GM18520 (cell line): ENCODE measurements around the gene THAP2.
A peak's percentile ranks its signal among the peaks of the same experiment; 100 is the strongest.

Experiments used
- ATAC-seq: cut with Tn5 transposase; IDR thresholded peaks from one replicate; pipeline ENCODE4 v1.9.1; 2021; ENCODE audit not compliant: unreplicated experiment

The THAP2 gene

DNA sequence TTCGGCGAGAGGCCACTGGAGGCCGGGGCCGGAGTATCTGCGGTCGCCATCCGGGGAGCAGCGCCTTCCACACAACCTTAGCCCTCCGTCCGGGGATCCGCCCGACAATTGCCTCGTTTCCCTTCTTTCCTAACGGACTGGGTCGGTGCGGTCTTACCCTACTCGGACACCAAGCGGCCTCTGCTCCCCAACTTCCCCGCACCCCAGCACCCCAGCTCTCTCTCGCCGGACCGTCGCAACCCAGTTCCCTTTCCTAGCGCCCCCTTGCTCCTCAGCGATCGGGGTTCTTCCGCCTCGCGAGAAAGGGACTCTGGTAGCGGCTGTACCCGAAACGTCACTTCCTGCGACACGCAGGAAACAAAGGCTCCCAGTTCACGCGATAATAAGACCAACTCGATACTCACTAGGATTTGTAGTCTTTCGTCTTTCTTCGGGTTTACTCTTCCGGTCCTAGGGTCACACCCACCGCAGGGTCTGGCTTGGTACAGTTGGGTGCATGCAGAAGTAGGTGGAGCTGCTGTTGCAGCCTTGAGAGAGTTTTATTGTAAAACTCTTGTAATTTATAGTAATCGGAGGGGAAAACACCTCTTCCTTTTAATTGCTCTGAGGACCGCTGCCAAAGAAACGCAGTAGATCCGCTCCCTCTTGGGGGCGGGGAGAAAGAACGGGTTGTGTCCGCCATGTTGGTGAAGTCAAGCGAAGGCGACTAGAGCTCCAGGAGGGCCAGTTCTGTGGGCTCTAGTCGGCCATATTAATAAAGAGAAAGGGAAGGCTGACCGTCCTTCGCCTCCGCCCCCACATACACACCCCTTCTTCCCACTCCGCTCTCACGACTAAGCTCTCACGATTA lies at the start of gene THAP2, which contains the start of gene ZFC3H1:
TSS of gene THAP2 (plus strand) at position 741 of the 850 bp plus-strand sequence. CDS start 209 bp downstream, outside the sequence.
TSS of gene ZFC3H1 (minus strand) at position 288 of the 850 bp plus-strand sequence. CDS start at position 50, 238 bp downstream.
- peak; percentile 94 for ATAC-seq

DNA sequence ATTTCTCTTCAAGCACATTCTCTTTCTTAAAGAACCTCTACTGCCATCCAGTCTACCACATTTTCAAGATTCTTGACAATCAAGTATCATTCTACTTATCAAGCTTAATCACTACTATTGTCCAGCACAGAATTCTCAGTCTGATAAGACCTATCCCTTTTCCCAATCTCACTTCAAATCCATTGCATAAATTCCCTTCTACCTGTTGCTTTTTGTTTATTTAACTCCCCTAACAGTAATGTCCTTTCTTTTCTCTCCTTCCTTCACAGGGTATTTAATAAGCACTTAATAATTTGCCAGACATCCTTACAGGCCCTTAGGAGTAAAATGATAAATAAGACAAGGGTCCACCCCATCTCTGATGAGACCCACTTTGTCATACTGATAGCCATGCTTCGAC lies 42.2 kb upstream of the THAP2 start:
- no peak for ATAC-seq

DNA sequence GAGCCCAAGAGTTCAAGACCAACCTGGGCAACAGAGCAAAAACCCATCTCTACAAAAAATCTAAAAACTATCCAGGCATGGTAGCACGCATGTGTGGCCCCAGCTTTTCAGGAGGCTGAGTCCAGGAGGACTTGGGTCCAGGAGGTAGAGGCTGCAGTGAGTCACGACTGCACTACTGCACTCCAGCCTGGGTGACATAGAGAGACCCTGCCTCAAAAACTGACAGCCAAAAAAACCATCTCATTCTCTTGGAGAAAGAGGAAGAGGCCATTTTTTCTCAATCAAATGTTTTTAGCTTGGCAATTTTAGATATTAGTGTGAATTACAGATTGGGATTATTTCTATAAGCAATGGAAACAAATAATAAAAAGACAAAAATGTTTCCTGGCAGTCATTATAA lies 38.6 kb upstream of the THAP2 start:
- no peak for ATAC-seq

DNA sequence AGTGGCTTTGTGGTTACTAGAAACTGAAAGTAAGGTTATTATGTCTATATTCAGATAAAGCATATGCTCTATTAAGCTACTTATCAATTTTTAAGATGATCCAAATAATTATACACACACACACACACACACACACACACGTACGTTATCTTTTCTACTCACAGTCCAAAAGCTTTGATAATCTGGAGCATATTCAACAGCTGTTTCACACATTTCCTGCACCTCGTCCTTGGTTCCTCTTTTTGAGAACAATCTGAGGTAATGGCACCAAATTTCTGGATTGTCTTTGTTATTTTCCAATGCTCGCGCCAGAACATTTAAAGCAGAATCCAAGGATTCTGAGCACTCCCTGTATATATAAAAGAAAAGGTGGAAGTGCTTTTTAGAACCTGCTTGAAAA lies 38.0 kb upstream of the THAP2 start:
- ATAC-seq, result peak; percentile 45

DNA sequence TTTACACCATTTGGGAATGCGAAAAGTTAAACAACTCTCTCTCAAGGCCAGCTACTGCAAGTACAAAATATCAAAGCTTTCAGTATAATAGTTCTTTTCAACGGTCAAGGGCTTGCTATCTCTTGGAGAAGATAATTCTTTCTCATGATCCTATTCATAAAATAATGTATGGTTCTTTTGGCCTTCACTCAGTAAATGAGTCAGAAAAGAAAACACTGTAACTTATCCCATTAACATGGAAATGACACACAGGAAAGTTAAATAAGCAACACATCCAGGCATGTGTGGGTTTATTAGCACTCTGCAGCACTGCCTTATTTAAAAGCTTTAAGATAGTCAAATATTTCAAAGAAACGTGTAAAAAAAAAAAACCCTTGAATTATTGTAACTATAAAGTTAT lies 37.3 kb upstream of the THAP2 start:
- no peak for ATAC-seq

DNA sequence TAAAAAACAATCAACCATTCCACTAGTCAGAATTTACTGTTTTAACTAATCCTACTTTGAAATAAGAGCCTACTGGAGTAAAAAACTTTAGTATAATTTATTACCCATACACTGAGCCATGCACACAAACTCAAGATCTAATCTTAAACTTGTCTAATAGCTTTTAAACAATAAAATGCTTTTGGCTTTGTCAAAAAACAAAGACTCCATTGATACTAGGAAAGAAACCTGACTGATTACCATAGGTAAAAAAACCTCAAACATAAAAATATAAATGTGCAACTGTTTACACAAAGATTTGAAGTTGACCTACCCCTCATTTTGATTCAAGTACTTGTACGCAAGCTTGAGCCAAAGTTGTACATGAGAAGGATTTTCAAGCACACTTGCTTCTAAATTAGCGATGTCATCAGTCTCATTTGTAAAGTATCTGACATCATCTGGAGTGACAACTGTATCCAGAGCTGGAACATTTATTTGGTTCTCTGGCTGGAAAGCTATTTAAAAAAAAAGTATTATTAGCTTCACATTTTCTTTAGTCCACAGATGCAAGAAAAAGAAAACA lies 36.6 kb upstream of the THAP2 start:
- no peak for ATAC-seq

DNA sequence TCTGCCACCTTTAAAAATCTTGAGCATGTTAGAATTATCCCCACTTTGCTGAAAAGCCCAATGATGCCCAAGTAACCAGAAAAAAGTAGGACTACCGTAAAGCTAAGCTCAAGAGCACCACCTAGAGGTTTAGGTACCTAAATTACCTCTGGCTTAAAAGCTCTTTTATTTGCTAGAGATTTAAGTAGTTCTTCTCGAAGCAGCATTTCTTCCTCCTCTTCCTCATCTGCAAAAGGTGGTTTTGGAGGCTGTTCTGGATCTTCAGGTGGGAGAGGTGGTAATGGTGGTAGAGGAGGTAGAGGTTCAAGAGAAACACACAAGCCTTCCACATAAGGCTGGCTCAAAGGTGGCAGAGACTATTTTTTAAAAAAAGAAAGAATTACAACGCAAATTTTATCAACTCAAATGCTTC lies 27.4 kb upstream of the THAP2 start:
- no peak for ATAC-seq

DNA sequence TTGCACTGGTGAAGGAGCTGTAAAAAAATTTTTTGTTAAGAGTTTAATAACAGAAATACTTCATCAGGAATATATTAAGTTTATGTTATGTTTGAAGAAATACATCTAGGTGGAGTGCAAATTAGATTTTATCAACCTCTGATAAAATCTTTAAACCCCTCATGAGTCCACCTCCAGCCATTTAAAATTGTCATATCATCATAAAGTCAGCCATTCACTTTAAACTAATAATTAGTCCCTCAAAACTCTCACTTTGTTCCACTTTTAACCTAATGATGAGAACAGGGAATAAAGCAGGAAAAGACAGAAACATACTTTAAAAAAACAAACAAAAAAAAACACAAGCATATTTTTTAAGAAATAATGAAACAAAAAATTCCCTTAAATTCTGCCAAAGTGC lies 25.6 kb upstream of the THAP2 start:
- no peak for ATAC-seq

DNA sequence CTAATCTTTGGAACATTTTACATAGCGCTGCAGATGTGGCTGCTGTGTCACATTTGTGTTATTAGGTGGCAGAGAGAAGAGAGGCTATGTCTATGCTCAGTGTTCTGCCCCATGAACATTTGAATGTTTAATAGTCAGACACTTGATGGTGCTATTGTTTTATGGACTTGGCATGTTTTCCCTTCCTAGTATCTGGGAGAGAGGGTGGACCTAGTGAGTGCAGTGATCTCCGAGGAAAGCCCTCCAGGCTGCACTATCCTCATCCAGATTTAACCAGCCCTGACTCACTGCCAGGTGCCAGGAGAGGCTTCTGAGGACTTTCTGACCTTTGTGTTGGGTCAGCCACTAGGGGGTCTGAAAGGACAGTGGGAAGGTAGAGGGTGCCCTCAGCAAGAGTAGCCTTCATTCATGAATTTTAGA lies 24.8 kb upstream of the THAP2 start:
- no peak for ATAC-seq

DNA sequence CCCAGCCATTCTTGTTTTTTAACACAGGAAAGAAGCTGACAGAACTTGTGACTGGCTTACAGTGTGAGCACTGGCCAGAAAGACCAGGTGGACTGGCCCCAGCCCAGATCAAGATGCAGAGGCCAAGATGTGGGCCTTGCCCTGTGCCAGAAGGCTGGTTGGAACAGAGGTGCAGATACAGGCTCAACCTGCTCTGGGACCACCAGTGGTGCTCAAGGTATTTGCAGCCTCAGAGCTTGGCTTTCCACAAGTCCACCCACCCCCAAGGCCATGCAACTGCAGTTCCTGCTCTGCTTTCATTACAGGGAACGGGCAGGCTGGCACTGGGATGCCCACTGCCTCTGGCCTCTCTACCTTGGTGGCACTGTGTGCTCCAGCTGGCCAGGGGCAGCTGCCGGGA lies 23.8 kb upstream of the THAP2 start:
- no peak for ATAC-seq

DNA sequence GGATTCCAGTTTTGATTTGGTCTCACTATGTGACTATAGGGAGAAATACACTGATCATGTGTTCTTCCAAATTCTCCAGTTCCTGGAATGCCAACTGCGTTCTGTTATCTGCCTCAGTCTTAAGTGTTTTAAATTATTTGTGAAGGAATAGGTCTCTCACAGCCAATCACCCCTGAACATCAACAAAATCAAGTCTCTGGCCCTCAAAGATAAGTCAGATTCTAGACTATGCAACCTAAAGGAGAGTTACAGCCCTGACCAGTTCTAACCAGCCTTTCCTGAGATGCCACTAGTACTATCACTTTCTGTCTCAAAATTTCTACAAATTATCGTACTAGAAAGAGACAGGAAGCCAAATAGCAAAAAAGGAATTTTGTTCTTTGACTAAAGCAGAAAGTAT lies 22.7 kb upstream of the THAP2 start:
- ATAC-seq, result no peak

DNA sequence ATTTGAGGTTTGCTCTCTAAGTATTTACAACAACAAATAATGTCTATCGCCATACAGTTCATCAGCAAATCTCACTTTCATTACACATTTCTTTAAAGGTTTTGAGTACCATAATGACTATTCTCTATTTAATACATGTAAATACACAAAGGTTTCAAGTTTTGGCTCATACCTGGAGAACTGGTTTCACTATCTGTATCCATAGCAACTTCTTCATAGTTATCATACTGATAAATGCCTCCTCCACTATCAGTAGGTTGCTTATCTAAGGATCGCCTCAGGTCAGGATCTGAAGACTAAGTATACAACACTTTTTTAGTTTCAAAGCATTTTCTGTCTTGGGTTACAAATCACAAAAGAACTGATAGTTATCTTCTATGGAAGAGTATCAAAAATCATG lies 21.8 kb upstream of the THAP2 start:
- ATAC-seq, result no peak

DNA sequence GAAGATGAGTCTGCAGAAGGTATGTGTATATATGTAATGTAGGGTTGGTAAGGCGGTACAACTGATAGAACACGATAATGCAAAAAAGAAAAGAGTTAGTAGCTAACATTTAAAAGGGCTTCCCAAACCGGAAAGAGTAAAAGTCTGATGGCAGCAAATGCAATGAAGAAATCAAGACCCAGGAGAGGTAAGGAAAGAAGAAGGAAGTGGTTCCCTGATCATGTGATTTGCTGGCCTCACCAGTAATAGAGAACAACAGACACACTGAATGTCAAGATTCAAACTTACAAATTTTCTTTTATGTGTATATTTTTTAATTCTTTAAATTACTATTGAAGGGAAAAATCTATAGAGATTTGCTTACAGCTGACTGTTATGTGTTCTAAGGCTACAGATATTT lies 18.8 kb upstream of the THAP2 start:
- ATAC-seq, result no peak

DNA sequence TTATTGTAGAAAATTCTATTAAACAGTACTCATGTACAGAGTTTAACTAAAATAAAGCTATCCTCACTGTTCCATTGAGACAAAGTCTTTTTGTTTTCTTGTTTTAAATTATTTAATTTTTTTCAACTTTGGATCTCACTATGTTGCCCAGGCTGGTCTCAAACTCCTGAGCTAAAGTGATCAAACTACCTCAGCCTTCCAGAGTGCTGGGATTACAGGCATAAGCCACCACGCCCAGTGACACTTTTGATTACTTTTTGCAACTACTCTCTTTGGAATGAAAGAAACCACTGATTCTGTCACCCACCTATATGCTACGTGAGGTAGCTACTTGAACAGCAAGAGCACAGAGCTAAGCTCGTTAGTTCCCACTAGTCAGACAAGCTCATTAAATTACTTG lies 17.6 kb upstream of the THAP2 start:
- ATAC-seq, result no peak

DNA sequence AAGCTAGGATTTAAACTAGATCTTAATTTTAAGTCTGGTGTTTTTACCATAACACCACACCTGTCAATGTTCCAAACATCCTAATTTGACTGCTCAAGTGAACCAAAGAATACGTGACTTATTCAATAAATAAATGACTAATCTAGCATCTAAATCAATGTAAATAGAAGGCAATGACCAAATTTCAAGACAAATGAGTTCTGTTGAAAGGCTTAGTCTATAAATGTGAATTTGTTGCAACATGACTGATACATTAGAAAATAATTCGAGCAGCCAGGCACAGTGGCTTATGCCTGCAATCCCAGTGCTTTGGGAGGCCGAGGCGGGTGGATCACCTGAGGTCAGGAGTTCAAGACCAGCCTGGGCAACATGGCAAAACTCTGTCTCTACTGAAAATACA lies 15.6 kb upstream of the THAP2 start:
- no peak for ATAC-seq

DNA sequence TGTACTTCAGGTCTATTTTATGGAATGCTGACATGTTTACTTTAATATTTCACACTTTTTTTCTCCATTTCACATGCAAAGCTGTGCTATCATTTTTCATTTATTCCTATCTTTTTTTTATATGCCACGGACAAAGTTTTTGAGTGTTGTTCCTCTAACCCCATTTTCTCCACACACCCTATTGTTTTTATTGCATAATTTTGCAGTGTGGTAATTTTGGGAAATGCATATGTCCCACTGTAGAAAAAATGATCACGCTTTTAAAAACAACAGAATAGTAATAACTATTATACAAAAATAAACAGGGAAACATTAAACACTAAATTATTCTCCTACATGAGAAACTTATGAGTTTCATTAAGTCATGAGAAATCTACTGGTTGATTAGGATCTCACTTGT lies 14.7 kb upstream of the THAP2 start:
- no peak for ATAC-seq

DNA sequence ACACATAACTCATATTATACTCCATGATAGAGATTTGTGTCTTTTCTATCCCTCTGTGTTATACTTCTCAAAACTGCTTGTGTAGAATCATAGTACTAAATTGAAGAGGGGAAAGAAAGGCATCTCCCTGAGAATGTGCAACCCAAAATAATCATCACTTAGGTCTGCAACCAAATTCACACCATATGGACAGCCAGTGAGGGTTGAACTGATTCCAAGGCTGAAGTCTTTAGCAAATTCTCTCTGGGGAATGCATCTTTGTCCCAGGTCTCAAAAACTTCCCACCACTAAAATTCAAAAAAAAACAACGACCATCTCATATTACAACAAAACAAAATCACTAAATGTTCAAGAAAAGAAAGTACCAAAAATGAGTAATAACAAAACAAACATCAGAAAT lies 11.4 kb upstream of the THAP2 start:
- ATAC-seq, result no peak

DNA sequence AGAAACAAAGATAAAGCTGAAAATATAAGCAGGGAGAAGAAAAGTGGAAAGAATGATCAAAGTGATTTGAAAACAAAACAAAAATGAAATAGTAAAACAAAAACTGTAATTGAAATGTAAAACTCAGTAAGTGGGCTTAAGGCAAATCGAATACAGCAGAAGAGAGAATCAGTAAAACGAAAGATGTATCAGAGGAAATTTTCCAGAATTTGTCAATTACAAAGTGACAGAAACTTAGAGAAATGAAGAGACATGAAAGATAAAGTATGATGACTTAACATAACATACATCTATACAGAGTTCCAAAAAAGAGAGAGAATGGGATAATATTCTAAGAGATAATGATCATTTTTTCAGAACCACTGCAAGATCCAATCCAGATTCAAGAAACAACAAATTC lies 11.0 kb upstream of the THAP2 start:
- ATAC-seq, result no peak

DNA sequence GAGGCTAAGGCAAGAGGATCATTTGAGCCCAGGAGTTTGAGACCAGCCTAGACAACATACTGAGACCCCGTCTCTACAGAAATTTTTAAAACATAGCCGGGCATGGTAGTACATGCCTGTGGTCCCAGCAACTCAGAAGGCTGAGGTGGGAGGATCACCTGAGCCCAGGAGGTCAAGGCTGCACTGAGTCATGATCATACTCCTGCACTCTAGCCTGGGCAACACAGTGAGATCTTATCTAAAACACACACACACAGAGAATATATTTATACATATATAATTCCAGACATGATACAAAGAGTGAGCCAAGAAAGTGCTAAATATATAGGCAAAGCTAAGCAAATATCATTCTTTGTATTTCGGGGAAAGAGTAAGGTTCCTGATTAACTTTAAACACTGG lies 9.9 kb upstream of the THAP2 start:
- ATAC-seq, result no peak

DNA sequence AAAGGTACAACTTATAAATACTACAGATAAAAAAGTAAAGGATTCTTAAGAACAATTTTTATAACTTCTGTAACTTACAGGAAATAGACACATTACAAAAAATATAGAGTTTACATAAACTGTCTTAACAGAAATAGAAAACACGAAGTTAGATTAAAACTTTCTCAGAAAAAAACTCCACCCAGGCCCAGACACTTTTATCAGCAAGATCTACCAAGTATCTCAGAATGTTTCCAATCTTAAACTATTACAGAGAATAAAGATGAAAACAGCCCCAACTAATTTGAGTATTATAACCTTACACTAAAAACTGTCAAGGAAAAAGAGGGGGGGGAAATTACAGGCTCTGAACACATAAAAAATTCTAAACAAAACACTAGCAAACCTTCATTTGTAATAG lies 8.6 kb upstream of the THAP2 start:
- ATAC-seq, result no peak

DNA sequence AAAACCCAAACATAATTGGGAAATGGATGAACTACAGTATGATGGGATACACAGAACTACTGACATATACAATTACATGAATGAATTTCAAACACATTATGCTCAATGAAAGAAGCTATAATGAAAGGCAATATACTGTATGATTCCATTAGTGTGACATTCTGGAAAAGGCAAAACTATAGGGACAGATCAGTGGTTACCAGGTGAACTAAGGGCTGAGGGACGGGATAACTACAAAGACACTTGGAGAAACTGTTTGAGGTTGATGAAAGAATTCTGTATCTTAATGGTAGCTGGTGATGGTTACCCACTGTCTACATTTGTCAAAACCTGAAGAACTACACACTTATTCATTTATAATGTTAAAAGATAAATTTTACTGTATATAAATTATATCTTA lies 8.2 kb upstream of the THAP2 start:
- no peak for ATAC-seq

DNA sequence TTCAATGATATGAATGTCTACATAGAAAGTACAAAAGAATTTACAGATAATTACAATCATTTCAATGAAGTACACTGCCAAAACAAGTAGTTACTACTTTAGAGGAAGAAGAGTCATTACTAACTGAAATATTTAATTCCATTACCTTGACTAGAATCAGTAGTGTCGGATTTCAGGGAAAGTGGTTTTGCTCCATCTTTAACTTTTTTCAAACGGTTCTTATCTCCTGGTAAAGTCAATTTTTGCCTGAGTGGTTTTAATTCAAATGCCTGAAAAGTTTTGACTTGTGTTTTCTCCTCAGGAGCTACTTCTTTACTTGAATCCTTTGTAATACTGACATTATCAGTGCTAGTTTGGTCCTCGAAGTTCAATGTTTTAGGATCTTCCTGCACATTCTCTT lies 7.4 kb upstream of the THAP2 start:
- ATAC-seq, result no peak
